Right renal pelvis (tissue), 4 donors: ENCODE data around the gene MSS51. TPM values are rescaled to one million over a fixed set of nuclear protein-coding genes. Genes with fewer than 3 reads are reported as not detected.

Source experiments
- polyA plus RNA-seq, 4 donors: library from polyadenylated mRNA; unstranded; fragments of 120-200 nt; gene quantifications; one replicate each; pipeline ENCODE4 v1.2.1, GENCODE V29; 2013; ENCODE audit not compliant: insufficient read length in 4 of 4

Gene MSS51
- polyA plus RNA-seq, 4 donors, result 1.6 to 3.1 (median 1.7) TPM

Other genes with a start within 250 kb of the MSS51 start
- gene DNAJC9, start 186.3 kb downstream of the MSS51 start, polyA plus RNA-seq, result 10 to 100 TPM; 29.4 to 32.0 (median 30.6) TPM
- 10 to 100 TPM; 76.1 to 92.3 (median 84.8) TPM for gene MRPS16, start 180.9 kb downstream of the MSS51 start, polyA plus RNA-seq
- 10 to 100 TPM; 11.9 to 18.7 (median 12.1) TPM for gene CFAP70, start 74.7 kb downstream of the MSS51 start, polyA plus RNA-seq
- 10 to 100 TPM; 88.9 to 98.9 (median 96.3) TPM for gene ANXA7, start 19.5 kb downstream of the MSS51 start, polyA plus RNA-seq
- 10 to 100 TPM; 59.6 to 76.9 (median 70.7) TPM for gene PPP3CB, start 62.5 kb upstream of the MSS51 start, polyA plus RNA-seq
- 10 to 100 TPM; 28.3 to 39.4 (median 37.6) TPM for gene USP54, start 157.8 kb upstream of the MSS51 start, polyA plus RNA-seq
- 1 to 10 TPM; 4.9 to 7.1 (median 5.9) TPM for gene MYOZ1, start 207.9 kb upstream of the MSS51 start, polyA plus RNA-seq
- gene SYNPO2L, start 222.5 kb upstream of the MSS51 start, polyA plus RNA-seq, result under 1 TPM; 0.21 to 0.28 (median 0.25) TPM